Stimulated activated CD8-positive, alpha-beta memory T cell treated with anti-CD3 and anti-CD28 coated beads, Interleukin-15, amount 100 ng/mL, for 48 hours (primary cell): Measurements from ENCODE around the gene CCR5.
"Not testable (repeated sequence)": the region's sequence is repeated elsewhere in the genome, so short reads cannot be mapped to it uniquely, and the experiment has no call there.

Experiments used
- DNase-seq, 2 donors: peaks; one replicate each; pipeline ENCODE4 v3.0.0-alpha.2; 2020; ENCODE audit warnings: low read depth in 2 of 2

CCR5 gene

GRCh38 chr3:46370839-46371518 lies at the start of gene CCR5:
TSS of gene CCR5 (plus strand) at chr3:46370946. CDS start at chr3:46372903, 1,957 bp downstream.
- DNase-seq = no peak

- DNase-seq = no peak
Observed at GRCh38 chr3:46321461-46322104, 49.2 kb upstream of the CCR5 start.

- no peak for DNase-seq
Observed at GRCh38 chr3:46324036-46324435, 46.7 kb upstream of the CCR5 start.

GRCh38 chr3:46325645-46326300 lies 45.0 kb upstream of the CCR5 start:
- DNase-seq = no peak

- DNase-seq = not testable (repeated sequence)
Observed at GRCh38 chr3:46330676-46331075, 40.1 kb upstream of the CCR5 start.

- no peak for DNase-seq
Observed at GRCh38 chr3:46334741-46335478, 35.8 kb upstream of the CCR5 start.

- no peak for DNase-seq
Observed at GRCh38 chr3:46335541-46335940, 35.2 kb upstream of the CCR5 start.

GRCh38 chr3:46337911-46338310 lies 32.8 kb upstream of the CCR5 start:
- no peak for DNase-seq

GRCh38 chr3:46338840-46339239 lies 31.9 kb upstream of the CCR5 start:
- no peak for DNase-seq

GRCh38 chr3:46344476-46344875 lies 26.3 kb upstream of the CCR5 start:
- no peak for DNase-seq

GRCh38 chr3:46348823-46349482 lies 21.8 kb upstream of the CCR5 start:
- no peak for DNase-seq

- no peak for DNase-seq
Observed at GRCh38 chr3:46349484-46350261, 21.1 kb upstream of the CCR5 start.

- DNase-seq = no peak
Observed at GRCh38 chr3:46350262-46350565, 20.5 kb upstream of the CCR5 start.

- DNase-seq = no peak
Observed at GRCh38 chr3:46351646-46352045, 19.1 kb upstream of the CCR5 start.

GRCh38 chr3:46353090-46353489 lies 17.7 kb upstream of the CCR5 start:
- DNase-seq = no peak

GRCh38 chr3:46353647-46354410 lies 16.9 kb upstream of the CCR5 start, which contains the start of gene CCR2:
TSS of gene CCR2 (plus strand) at chr3:46354111. CDS start at chr3:46357528, 3,417 bp downstream.
- DNase-seq = no peak

GRCh38 chr3:46354478-46354877 lies 16.3 kb upstream of the CCR5 start:
- DNase-seq = no peak

- no peak for DNase-seq
Observed at GRCh38 chr3:46354984-46355383, 15.8 kb upstream of the CCR5 start.

- no peak for DNase-seq
Observed at GRCh38 chr3:46356276-46356675, 14.5 kb upstream of the CCR5 start.

- no peak for DNase-seq
Observed at GRCh38 chr3:46356909-46357308, 13.8 kb upstream of the CCR5 start.
